GM12872 (cell line): ENCODE results near the gene ANGEL1.

Experiments
- CTCF ChIP-seq: IDR thresholded peaks from 3 replicates; pipeline ENCODE4 v1.5.1; 2011; ENCODE audit warnings: low read depth, mild to moderate bottlenecking, low read length, moderate library complexity; ENCODE audit not compliant: insufficient read depth

The ANGEL1 gene

GRCh38 chr14:76806446-76806845 is 6.2 kb downstream of the ANGEL1 start:
- no peak for TF ChIP-seq CTCF

- TF ChIP-seq CTCF = no peak
These were observed 18.7 kb downstream of the ANGEL1 start for GRCh38 chr14:76793956-76794355.

GRCh38 chr14:76793324-76793723 is 19.4 kb downstream of the ANGEL1 start:
- no peak for TF ChIP-seq CTCF

GRCh38 chr14:76792422-76792821 is 20.3 kb downstream of the ANGEL1 start:
- no peak for TF ChIP-seq CTCF

- TF ChIP-seq CTCF = no peak
These were observed 26.1 kb downstream of the ANGEL1 start for GRCh38 chr14:76786601-76787000.

- peak; percentile 72 for TF ChIP-seq CTCF
These were observed 27.8 kb downstream of the ANGEL1 start for GRCh38 chr14:76784881-76785280.

- TF ChIP-seq CTCF = no peak
These were observed 28.3 kb downstream of the ANGEL1 start for GRCh38 chr14:76784266-76784874.
